ENCODE results near the gene ALK. TPM values are rescaled to one million over a fixed set of nuclear protein-coding genes. Genes with fewer than 3 reads are reported as not detected.

ALK gene
- total RNA-seq, 2 donors from 2014 or later = 0.05 TPM; not detected in 1

DNA sequence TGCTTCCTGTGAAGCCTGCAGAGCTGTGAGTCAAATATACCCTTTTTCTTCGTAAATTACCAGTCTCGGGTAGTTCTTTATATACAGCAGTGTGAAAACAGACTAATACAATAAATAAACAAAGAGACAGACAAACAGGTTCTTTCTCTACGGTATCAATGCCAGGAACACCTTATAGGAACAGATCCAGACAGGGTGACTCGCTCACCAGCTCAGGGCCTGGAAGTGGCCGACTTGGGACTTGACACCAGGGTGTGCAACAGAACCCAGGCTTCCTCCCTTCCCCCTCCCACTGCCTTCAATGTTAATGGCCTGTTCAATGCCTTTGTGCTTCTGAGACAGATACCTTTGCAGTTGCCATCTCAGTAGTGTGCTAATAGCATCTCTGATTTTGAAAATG lies 309.5 kb downstream of the ALK start:
- DNase-seq (ENCODE audit: low spot score in 2 of 2) (no peak), ATAC-seq (no peak)
- Mint-ChIP-seq H3K36me3 (no peaks in the 10 kb centered on the region), H3K27ac (no peak overlapping the region), H3K9me3 (no peaks in the 10 kb centered on the region)

DNA sequence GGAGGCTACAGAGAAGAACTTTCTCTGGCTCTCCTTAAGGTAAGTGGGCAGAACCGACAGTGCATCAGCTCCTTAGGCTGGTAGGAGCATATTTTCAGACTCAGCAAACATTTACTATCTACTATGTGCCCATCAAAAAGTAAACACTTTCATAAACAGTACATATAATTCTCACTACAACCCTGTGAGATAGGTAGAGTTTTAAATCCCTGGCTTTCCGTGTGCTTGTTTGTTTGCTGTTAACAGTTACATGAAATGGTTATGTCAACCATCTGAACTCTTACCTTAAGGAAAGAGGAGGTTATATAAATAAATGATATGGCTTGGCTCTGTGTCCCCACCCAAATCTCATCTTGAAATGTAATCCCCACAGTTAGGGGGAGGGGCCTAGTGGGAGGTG lies 310.1 kb downstream of the ALK start:
- H3K36me3 Mint-ChIP-seq = no peaks in the 10 kb centered on the region
- DNase-seq (ENCODE audit: low spot score in 2 of 2) = no peak
- ATAC-seq = no peak
- no peak overlapping the region for H3K27ac Mint-ChIP-seq
- H3K9me3 Mint-ChIP-seq = no peaks in the 10 kb centered on the region

- no peak for DNase-seq (ENCODE audit: low spot score in 2 of 2)
- no peaks in the 10 kb centered on the region for H3K9me3 Mint-ChIP-seq
Measured at GRCh38 chr2:29610569-29610968, 310.8 kb downstream of the ALK start.

DNA sequence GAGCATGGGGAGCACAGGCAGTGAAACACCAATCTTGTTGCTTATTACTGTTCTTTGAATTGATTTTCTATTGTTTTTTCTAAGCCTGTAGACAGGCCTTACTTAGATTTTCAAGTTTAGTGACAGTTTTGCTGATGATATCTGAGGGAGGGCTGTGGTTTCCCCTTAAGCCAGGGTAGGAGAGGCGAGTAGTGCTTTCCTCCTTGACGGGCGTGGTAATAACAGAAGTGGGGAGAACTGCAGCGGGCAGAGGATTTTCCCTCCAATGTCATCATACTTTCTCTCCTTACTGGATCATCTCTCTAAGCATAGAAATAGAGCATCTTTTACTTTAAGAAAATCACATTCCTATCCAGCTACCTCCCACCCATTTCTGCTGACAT lies 314.4 kb downstream of the ALK start:
- no peaks in the 10 kb centered on the region for H3K9me3 Mint-ChIP-seq
- no peaks in the 10 kb centered on the region for H3K36me3 Mint-ChIP-seq
- no peak for DNase-seq (ENCODE audit: low spot score in 2 of 2)
- ATAC-seq = no peak
- H3K27ac Mint-ChIP-seq = no peak overlapping the region

More at GRCh38 chr2:29610569-29610968, 310.8 kb downstream of the ALK start:
- Mint-ChIP-seq H3K27ac (no peak overlapping the region), H3K36me3 (no peaks in the 10 kb centered on the region)
- no peak for ATAC-seq

- H3K27ac Mint-ChIP-seq = no peak overlapping the region
- DNase-seq (ENCODE audit: low spot score in 2 of 2) (no peak), ATAC-seq (no peak)
- no peaks in the 10 kb centered on the region for H3K36me3 Mint-ChIP-seq
- H3K9me3 Mint-ChIP-seq = no peaks in the 10 kb centered on the region
Measured at GRCh38 chr2:29606104-29607037, 315.0 kb downstream of the ALK start.

DNA sequence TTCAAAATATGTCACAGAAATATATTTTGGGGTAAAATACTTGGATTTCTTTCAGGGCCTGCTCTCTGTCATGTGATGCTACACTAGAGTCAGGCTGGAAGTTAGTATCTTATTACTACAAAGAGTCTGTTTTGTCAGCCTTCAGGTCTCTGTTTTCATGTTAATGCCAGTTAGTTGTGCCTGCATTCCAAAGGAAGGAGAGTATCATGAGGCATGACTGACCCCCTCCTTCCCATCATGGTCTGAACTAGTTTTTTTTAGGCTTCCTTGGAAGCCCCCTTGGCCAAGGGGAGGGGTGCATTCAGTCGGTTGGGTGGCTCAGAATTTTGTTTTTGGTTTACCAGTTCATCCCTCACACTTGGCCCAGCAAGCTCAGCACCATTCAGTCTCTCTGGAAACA lies 318.0 kb downstream of the ALK start:
- no peak overlapping the region for H3K27ac Mint-ChIP-seq
- H3K9me3 Mint-ChIP-seq = peaks cover 0 to 6% of the 10 kb centered on the region in 2 donors

GRCh38 chr2:29601872-29602271 lies 319.5 kb downstream of the ALK start:
- no peaks in the 10 kb centered on the region for H3K36me3 Mint-ChIP-seq

More for the DNA sequence above, 318.0 kb downstream of the ALK start:
- DNase-seq (ENCODE audit: low spot score in 2 of 2) (no peak), ATAC-seq (no peak)
- no peaks in the 10 kb centered on the region for H3K36me3 Mint-ChIP-seq

GRCh38 chr2:29601321-29601720 lies 320.1 kb downstream of the ALK start:
- Mint-ChIP-seq H3K27ac (no peak overlapping the region), H3K9me3 (peaks cover 0 to 6% of the 10 kb centered on the region in 2 donors), H3K36me3 (no peaks in the 10 kb centered on the region)
- DNase-seq (ENCODE audit: low spot score in 2 of 2) = no peak
- no peak for ATAC-seq

More at GRCh38 chr2:29601872-29602271, 319.5 kb downstream of the ALK start:
- peaks cover 0 to 6% of the 10 kb centered on the region in 2 donors for H3K9me3 Mint-ChIP-seq
- no peak for DNase-seq (ENCODE audit: low spot score in 2 of 2)
- H3K27ac Mint-ChIP-seq = no peak overlapping the region
- no peak for ATAC-seq

DNA sequence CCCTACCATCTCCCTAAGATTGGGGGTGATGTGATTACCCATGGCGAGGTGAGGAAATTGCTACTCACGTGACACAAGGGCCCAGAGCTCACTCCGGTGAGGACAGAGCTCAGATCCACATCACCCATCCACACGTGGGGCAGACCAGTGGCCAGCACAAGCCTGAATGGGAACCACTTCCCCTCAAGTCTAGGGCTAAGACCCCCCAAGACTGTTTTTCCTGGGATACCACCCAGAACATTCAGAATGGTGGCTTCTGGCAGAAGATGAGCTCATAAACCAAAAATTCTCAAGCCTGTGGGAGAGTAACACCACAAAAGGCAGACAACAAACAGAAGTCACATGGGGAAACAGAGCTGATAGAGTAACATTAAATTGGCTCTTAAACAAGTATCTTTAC lies 321.4 kb downstream of the ALK start:
- ATAC-seq = no peak
- Mint-ChIP-seq H3K9me3 (peaks cover 0 to 6% of the 10 kb centered on the region in 2 donors), H3K36me3 (no peaks in the 10 kb centered on the region), H3K27ac (no peak overlapping the region)
- no peak for DNase-seq (ENCODE audit: low spot score in 2 of 2)

GRCh38 chr2:29598978-29599377 lies 322.4 kb downstream of the ALK start:
- no peaks in the 10 kb centered on the region for H3K36me3 Mint-ChIP-seq
- H3K27ac Mint-ChIP-seq = no peak overlapping the region
- H3K9me3 Mint-ChIP-seq = peaks cover 0 to 6% of the 10 kb centered on the region in 2 donors
- no peak for DNase-seq (ENCODE audit: low spot score in 2 of 2)
- ATAC-seq = no peak

- H3K9me3 Mint-ChIP-seq = peaks cover 0 to 6% of the 10 kb centered on the region in 2 donors
- ATAC-seq (no peak), DNase-seq (ENCODE audit: low spot score in 2 of 2) (no peak)
Measured at GRCh38 chr2:29597035-29597434, 324.4 kb downstream of the ALK start.

GRCh38 chr2:29596584-29596983 lies 324.8 kb downstream of the ALK start:
- Mint-ChIP-seq H3K27ac (no peak overlapping the region), H3K36me3 (no peaks in the 10 kb centered on the region), H3K9me3 (peaks cover 0 to 6% of the 10 kb centered on the region in 2 donors)
- DNase-seq (ENCODE audit: low spot score in 2 of 2) (no peak), ATAC-seq (no peak)

More at GRCh38 chr2:29597035-29597434, 324.4 kb downstream of the ALK start:
- H3K36me3 Mint-ChIP-seq = no peaks in the 10 kb centered on the region
- no peak overlapping the region for H3K27ac Mint-ChIP-seq

GRCh38 chr2:29591600-29591999 lies 329.8 kb downstream of the ALK start:
- H3K27ac Mint-ChIP-seq = peak overlapping the region in 1 of 2 donors; percentile 7
- no peak for ATAC-seq
- no peaks in the 10 kb centered on the region for H3K9me3 Mint-ChIP-seq
- no peak for DNase-seq (ENCODE audit: low spot score in 2 of 2)
- H3K36me3 Mint-ChIP-seq = no peaks in the 10 kb centered on the region

DNA sequence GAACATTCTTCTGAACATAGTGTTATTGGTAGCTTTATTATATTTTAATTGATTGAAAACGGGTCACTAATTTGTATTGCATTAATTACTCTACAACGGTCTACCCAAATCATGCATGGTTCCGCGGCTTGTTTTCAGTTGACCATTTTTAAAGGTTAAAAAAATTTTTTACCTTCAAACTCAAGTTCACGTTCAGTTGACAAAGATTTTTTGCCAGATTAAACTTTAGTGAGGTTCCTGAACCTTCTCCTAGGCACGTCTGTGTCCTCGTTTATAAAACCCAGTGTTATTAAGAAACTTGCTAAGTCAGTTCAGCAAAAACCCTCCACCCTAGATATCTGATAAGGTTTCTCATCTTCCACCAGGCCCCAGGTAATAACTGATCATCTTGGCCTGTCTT lies 331.2 kb downstream of the ALK start:
- Mint-ChIP-seq H3K27ac (no peak overlapping the region), H3K9me3 (no peaks in the 10 kb centered on the region), H3K36me3 (no peaks in the 10 kb centered on the region)
- DNase-seq (ENCODE audit: low spot score in 2 of 2) = no peak
- ATAC-seq = no peak

GRCh38 chr2:29589440-29590103 lies 331.8 kb downstream of the ALK start:
- DNase-seq (ENCODE audit: low spot score in 2 of 2) = no peak
- ATAC-seq = no peak
- H3K9me3 Mint-ChIP-seq = no peaks in the 10 kb centered on the region
- no peak overlapping the region for H3K27ac Mint-ChIP-seq
- H3K36me3 Mint-ChIP-seq = no peaks in the 10 kb centered on the region

GRCh38 chr2:29587402-29588190 lies 333.8 kb downstream of the ALK start:
- DNase-seq (ENCODE audit: low spot score in 2 of 2) (no peak), ATAC-seq (no peak)
- Mint-ChIP-seq H3K36me3 (no peaks in the 10 kb centered on the region), H3K9me3 (no peaks in the 10 kb centered on the region), H3K27ac (no peak overlapping the region)

DNA sequence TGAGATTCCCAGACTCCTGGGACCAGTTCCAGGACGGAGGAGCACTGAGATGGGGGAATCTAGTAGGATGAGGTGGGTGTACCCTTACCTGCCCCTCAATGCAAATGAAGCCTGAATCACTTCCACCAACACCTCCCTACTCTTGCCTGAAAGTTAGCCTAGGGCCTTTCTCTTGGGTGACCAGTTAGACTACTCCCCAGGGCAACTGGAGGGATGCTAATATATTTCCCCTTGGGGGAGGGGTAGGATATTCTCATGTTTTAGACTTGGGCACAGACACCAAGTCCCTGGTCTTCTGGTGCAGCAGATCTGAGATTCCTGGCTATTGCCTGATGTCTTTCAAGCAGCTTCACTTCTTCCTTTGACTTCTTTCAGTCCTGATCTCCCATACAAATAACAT lies 334.5 kb downstream of the ALK start:
- DNase-seq (ENCODE audit: low spot score in 2 of 2) (no peak), ATAC-seq (no peak)
- H3K27ac Mint-ChIP-seq = no peak overlapping the region
- no peaks in the 10 kb centered on the region for H3K9me3 Mint-ChIP-seq
- no peaks in the 10 kb centered on the region for H3K36me3 Mint-ChIP-seq
